GM12878 (cell line): ENCODE data around the gene LRRC45. TPM values are rescaled to one million over a fixed set of nuclear protein-coding genes. Genes with fewer than 3 reads are reported as not detected.

Source experiments
- ATAC-seq: fragments of 200-7000 bp; cut with Tn5 transposase; 3 replicates; pipeline ENCODE4 v1.9.1; 2020; ENCODE audit warnings: mild to moderate bottlenecking, moderate library complexity
- BruUV-seq: library from RNA; stranded (reverse); fragments of 400-500 nt; replicated peaks from 2 replicates; lab custom pipeline; 2021; lab: Mats Ljungman, UMichigan
- CTCF ChIA-PET: fragments of 300-600 bp; sonication (Branson Sonifier 250); formaldehyde crosslinking; extraction: SDS; loops from one replicate; lab custom pipeline; 2021; ENCODE audit warnings: inconsistent platforms; lab: Yijun Ruan, JAX
- POLR2A ChIA-PET: fragments of 350-600 bp; formaldehyde crosslinking; extraction: SDS; loops from one replicate; lab custom pipeline; 2021; ENCODE audit warnings: inconsistent platforms; lab: Charles Lee
- RAD21 ChIA-PET: fragments of 300-600 bp; sonication (Branson Sonifier 250); formaldehyde crosslinking; loops from one replicate; lab custom pipeline; 2023; ENCODE audit warnings: antibody characterized with exemption; ENCODE audit not compliant: unreplicated experiment; lab: Charles Lee
- SMC1A ChIA-PET: fragments of 300-600 bp; sonication (Branson Sonifier 250); formaldehyde crosslinking; loops from one replicate; lab custom pipeline; 2023; ENCODE audit not compliant: unreplicated experiment, uncharacterized antibody; lab: Charles Lee
- DNase-seq: peaks from one replicate; pipeline ENCODE4 v3.0.0-alpha.2; 2011; ENCODE audit warnings: low read depth, low spot score
- FAIRE-seq: peaks from 3 replicates; lab custom pipeline; 2011; peaks lifted over from hg19 to GRCh38; lab: Jason Lieb, UNC
- H2AFZ ChIP-seq: 2 replicates; pipeline ENCODE4 v1.6.0; 2011; ENCODE audit warnings: low read depth, low read length, control low read depth; ENCODE audit not compliant: control insufficient read depth
- H3K27ac ChIP-seq: 2 replicates; pipeline ENCODE4 v1.5.1; 2011; ENCODE audit warnings: control low read depth; ENCODE audit not compliant: control insufficient read depth, insufficient read depth
- H3K27me3 ChIP-seq, 2 experiments: replicated peaks in 1 of 2; 2 replicates each; pipeline versions ENCODE4 v1.6.0 to v1.6.1; 2011; ENCODE audit warnings: low read length in 1 of 2; ENCODE audit not compliant: control insufficient read depth in 2 of 2, insufficient read depth in 2 of 2
- H3K36me3 ChIP-seq, 2 experiments: 2 replicates each; pipeline ENCODE4 v1.5.1; 2011; ENCODE audit warnings: low read length in 1 of 2; ENCODE audit not compliant: control insufficient read depth in 2 of 2, insufficient read depth in 2 of 2
- H3K4me1 ChIP-seq: 2 replicates; pipeline ENCODE4 v1.6.1; 2011; ENCODE audit warnings: mild to moderate bottlenecking, low read length, moderate library complexity, mixed read lengths; ENCODE audit not compliant: control insufficient read depth, insufficient read depth
- H3K4me2 ChIP-seq: 2 replicates; pipeline ENCODE4 v1.6.0; 2011; ENCODE audit warnings: control low read depth; ENCODE audit not compliant: control insufficient read depth, insufficient read depth
- H3K4me3 ChIP-seq: fragments of 200-600 bp; sonication (generic); 2 replicates; pipeline ENCODE4 v1.5.1; 2016
- H3K79me2 ChIP-seq: 2 replicates; pipeline ENCODE4 v1.6.0; 2011; ENCODE audit warnings: low read length; ENCODE audit not compliant: control insufficient read depth, insufficient read depth
- H3K9ac ChIP-seq: 2 replicates; pipeline ENCODE4 v1.8.0; 2011; ENCODE audit warnings: low read length, control low read depth, mixed read lengths; ENCODE audit not compliant: control insufficient read depth, insufficient read depth
- H3K9me3 ChIP-seq: replicated peaks from 3 replicates; pipeline ENCODE4 v1.5.1; 2011; ENCODE audit warnings: mild to moderate bottlenecking, low read length; ENCODE audit not compliant: control insufficient read depth, insufficient read depth
- H4K20me1 ChIP-seq: 2 replicates; pipeline ENCODE4 v1.6.0; 2011; ENCODE audit not compliant: control insufficient read depth, insufficient read depth
- ATF3 ChIP-seq: IDR thresholded peaks from 2 replicates; pipeline ENCODE4 v1.6.1; 2011; ENCODE audit warnings: low read depth, mild to moderate bottlenecking, low read length, moderate library complexity, borderline replicate concordance; ENCODE audit errors: extremely low read depth
- EED ChIP-seq: sonication (generic); IDR thresholded peaks from 2 replicates; pipeline ENCODE4 v1.6.1; 2016; ENCODE audit warnings: antibody characterized with exemption, low read depth
- HCFC1 ChIP-seq: fragments of 150-350 bp; IDR thresholded peaks from 2 replicates; pipeline ENCODE4 v1.6.1; 2014; ENCODE audit warnings: low read length
- NFIC ChIP-seq: IDR thresholded peaks from 2 replicates; pipeline ENCODE4 v1.6.1; 2012; ENCODE audit warnings: low read depth, mild to moderate bottlenecking, inconsistent platforms, low read length, moderate library complexity
- NR2C2 ChIP-seq: IDR thresholded peaks from 2 replicates; pipeline ENCODE4 v1.6.1; 2011; ENCODE audit warnings: borderline replicate concordance, low read depth; ENCODE audit not compliant: control insufficient read depth, insufficient read length
- POLR2AphosphoS2 ChIP-seq: IDR thresholded peaks from 2 replicates; pipeline ENCODE4 v1.6.1; 2011; ENCODE audit warnings: low read depth, mild to moderate bottlenecking, low read length, improper control_type of control experiment, moderate library complexity
- STAT1 ChIP-seq: fragments of 450-650 bp; conservative IDR thresholded peaks from 2 replicates; pipeline ENCODE4 v1.6.1; 2014; ENCODE audit warnings: antibody characterized with exemption, mild to moderate bottlenecking
- YBX1 ChIP-seq: fragments of 450-650 bp; IDR thresholded peaks from 2 replicates; pipeline ENCODE4 v1.6.1; 2016; ENCODE audit warnings: antibody characterized with exemption
- ZSCAN29 ChIP-seq: fragments of 450-650 bp; IDR thresholded peaks from 2 replicates; pipeline ENCODE4 v1.6.1; 2017; ENCODE audit warnings: mild to moderate bottlenecking, moderate library complexity
- in situ Hi-C: fragments of 300-500 bp; cut with MboI; formaldehyde crosslinking; loops from 9 replicates; pipeline ENCODE4 v1.14.3; 2018; ENCODE audit warnings: mixed read lengths
- intact Hi-C: fragments of 100-400 bp; cut with micrococcal nuclease; formaldehyde crosslinking; loops from one replicate; pipeline ENCODE4 v1.14.2; 2022; ENCODE audit not compliant: unreplicated experiment
- polyA plus RNA-seq, 11 experiments: library from polyadenylated mRNA; depleted of rRNA in 4 of 11; unstranded in 6 of 11; stranded (reverse) in 5 of 11; fragments of >200 nt; fragmentation: Nextera tagmentation in 4 of 11; fragmentation: Illumina TruSeq in 1 of 11; extraction: Ambion mirVana in 4 of 11; extraction: Trizol in 1 of 11; gene quantifications; 1 replicate in 1 of 11; 2 replicates in 10 of 11; pipeline versions ENCODE4 v1.2.1 to v1.2.3, GENCODE V29; 2011 to 2016; ENCODE audit warnings: inconsistent platforms in 2 of 11, missing spikeins in 2 of 11, low read depth in 1 of 11
- total RNA-seq, 4 experiments: library from RNA; depleted of rRNA in 3 of 4; stranded (reverse); fragments of >200 nt in 3 of 4; fragmentation: Illumina TruSeq in 1 of 4; extraction: Trizol in 1 of 4; gene quantifications; 2 replicates each; pipeline versions ENCODE4 v1.2.1 to v1.2.3, GENCODE V29; 2013 to 2021
- TF ChIP-seq, protein P1 (sequence below): fragments of 450-650 bp; IDR thresholded peaks from 2 replicates; pipeline ENCODE4 v1.6.1; 2017; ENCODE audit warnings: mild to moderate bottlenecking, low read depth, inconsistent platforms; ENCODE audit not compliant: poor library complexity, severe bottlenecking

LRRC45 gene
- total and polyA plus RNA-seq, 10 of the 15 experiments (the other 5 are each of a cell fraction or from before 2014, with no cell fraction given): 0.03 to 27.7 (median 10.4) TPM

- ATAC-seq: no peak
- BruUV-seq: no TSS peak
Observed at GRCh38 chr17:82070611-82071010, 47.5 kb downstream of the LRRC45 start.

More at GRCh38 chr17:82070611-82071010, 47.5 kb downstream of the LRRC45 start:
- intact Hi-C loops (no loop called here), in situ Hi-C loops (no loop called here)
- CTCF ChIA-PET: interaction anchor here (0.6 to 1.5 kb wide), 2 partner anchors 48 to 135 kb away, joined by 3 read pairs; partner anchors contain the start of gene CENPX
- Histone ChIP-seq H4K20me1 (no peaks in the 10 kb centered on the region), H3K79me2 (peaks cover 6% of the 10 kb centered on the region), H3K4me3 (no peak overlapping the region), H3K9ac (no peak overlapping the region), H3K27me3 (no peaks in the 10 kb centered on the region), H3K36me3 (no peaks in the 10 kb centered on the region), H2AFZ (no peak overlapping the region), H3K4me1 (no peaks in the 10 kb centered on the region), H3K27ac (no peak overlapping the region), H3K4me2 (no peak overlapping the region), H3K9me3 (no peaks in the 10 kb centered on the region)
- POLR2A ChIA-PET: interaction anchor here (0.6 to 0.8 kb wide), 2 partner anchors 17 to 33 kb away, joined by 3 to 4 read pairs; partner anchors contain the start of gene DCXR
- DNase-seq: no peak
- SMC1A ChIA-PET: no interaction called here
- FAIRE-seq: no peak
- TF ChIP-seq, protein P1, sequence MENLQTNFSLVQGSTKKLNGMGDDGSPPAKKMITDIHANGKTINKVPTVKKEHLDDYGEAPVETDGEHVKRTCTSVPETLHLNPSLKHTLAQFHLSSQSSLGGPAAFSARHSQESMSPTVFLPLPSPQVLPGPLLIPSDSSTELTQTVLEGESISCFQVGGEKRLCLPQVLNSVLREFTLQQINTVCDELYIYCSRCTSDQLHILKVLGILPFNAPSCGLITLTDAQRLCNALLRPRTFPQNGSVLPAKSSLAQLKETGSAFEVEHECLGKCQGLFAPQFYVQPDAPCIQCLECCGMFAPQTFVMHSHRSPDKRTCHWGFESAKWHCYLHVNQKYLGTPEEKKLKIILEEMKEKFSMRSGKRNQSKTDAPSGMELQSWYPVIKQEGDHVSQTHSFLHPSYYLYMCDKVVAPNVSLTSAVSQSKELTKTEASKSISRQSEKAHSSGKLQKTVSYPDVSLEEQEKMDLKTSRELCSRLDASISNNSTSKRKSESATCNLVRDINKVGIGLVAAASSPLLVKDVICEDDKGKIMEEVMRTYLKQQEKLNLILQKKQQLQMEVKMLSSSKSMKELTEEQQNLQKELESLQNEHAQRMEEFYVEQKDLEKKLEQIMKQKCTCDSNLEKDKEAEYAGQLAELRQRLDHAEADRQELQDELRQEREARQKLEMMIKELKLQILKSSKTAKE: no peak
- TF ChIP-seq ZSCAN29 (no peak), NFIC (no peak), STAT1 (no peak), NR2C2 (no peak), HCFC1 (no peak), EED (no peak), YBX1 (no peak), ATF3 (no peak), POLR2AphosphoS2 (no peak)
- RAD21 ChIA-PET: no interaction called here
